Muscle of leg (tissue), 9 donors: ENCODE data around the gene MATR3. TPM values are rescaled to one million over a fixed set of nuclear protein-coding genes. Genes with fewer than 3 reads are reported as not detected.

Experiments used
- polyA plus RNA-seq, 8 donors: library from polyadenylated mRNA; unstranded; fragments of 120-200 nt; gene quantifications; one replicate each; pipeline versions ENCODE4 v1.2.1 to v1.2.3, GENCODE V29; 2013; ENCODE audit warnings: inconsistent platforms in 1 of 8, low replicate concordance in 1 of 8; ENCODE audit not compliant: insufficient read length in 8 of 8, insufficient read depth in 1 of 8
- total RNA-seq: library from RNA; stranded (reverse); fragments of 120-200 nt; gene quantifications from one replicate; pipeline ENCODE4 v1.2.4, GENCODE V29; 2013

The MATR3 gene
- total and polyA plus RNA-seq, 9 donors = 255 to 369 (median 304) TPM

Other genes starting within 250 kb of the MATR3 start
- gene SIL1, start 95.4 kb upstream of the MATR3 start, total RNA-seq = 26.1 TPM
- gene SIL1, start 95.4 kb upstream of the MATR3 start, polyA plus RNA-seq = 10 to 100 TPM; 20.0 to 34.7 (median 26.8) TPM
- 54.0 TPM for gene PAIP2, start 48.1 kb downstream of the MATR3 start, total RNA-seq
- gene PAIP2, start 48.1 kb downstream of the MATR3 start, polyA plus RNA-seq = 100 to 1,000 TPM in 7 of 8 donors, 10 to 100 TPM in 1; 94.9 to 146 (median 123) TPM
- 0.04 TPM for gene SLC23A1, start 89.6 kb downstream of the MATR3 start, total RNA-seq
- 1 to 10 TPM in 2 of 8 donors, under 1 TPM in 6; 0.11 to 2.1 (median 0.34) TPM for gene SLC23A1, start 89.6 kb downstream of the MATR3 start, polyA plus RNA-seq
- gene MZB1, start 96.2 kb downstream of the MATR3 start, total RNA-seq = 0.62 TPM
- gene MZB1, start 96.2 kb downstream of the MATR3 start, polyA plus RNA-seq = under 1 TPM; 0.22 to 0.95 (median 0.42) TPM
- 18.8 TPM for gene PROB1, start 101.4 kb downstream of the MATR3 start, total RNA-seq
- 10 to 100 TPM; 27.8 to 54.2 (median 39.3) TPM for gene PROB1, start 101.4 kb downstream of the MATR3 start, polyA plus RNA-seq
- gene SPATA24, start 110.3 kb downstream of the MATR3 start, total RNA-seq = 12.5 TPM
- gene SPATA24, start 110.3 kb downstream of the MATR3 start, polyA plus RNA-seq = 10 to 100 TPM in 5 of 8 donors, 1 to 10 TPM in 3; 6.9 to 14.5 (median 10.1) TPM
- gene DNAJC18, start 145.8 kb downstream of the MATR3 start, total RNA-seq = 15.3 TPM
- 10 to 100 TPM; 15.9 to 29.9 (median 20.5) TPM for gene DNAJC18, start 145.8 kb downstream of the MATR3 start, polyA plus RNA-seq
- 36.0 TPM for gene ECSCR, start 169.0 kb downstream of the MATR3 start, total RNA-seq
- 10 to 100 TPM; 30.9 to 47.9 (median 35.7) TPM for gene ECSCR, start 169.0 kb downstream of the MATR3 start, polyA plus RNA-seq
- gene SMIM33, start 177.3 kb downstream of the MATR3 start, total RNA-seq = not detected
- under 1 TPM in 2 of 8 donors, not detected in 6; 0.05 to 0.16 TPM for gene SMIM33, start 177.3 kb downstream of the MATR3 start, polyA plus RNA-seq
- gene STING1, start 189.0 kb downstream of the MATR3 start, total RNA-seq = 19.3 TPM
- 10 to 100 TPM; 32.8 to 43.6 (median 37.7) TPM for gene STING1, start 189.0 kb downstream of the MATR3 start, polyA plus RNA-seq